H7 (cell line): ENCODE results near the gene KRT73. TPM values are rescaled to one million over a fixed set of nuclear protein-coding genes. Genes with fewer than 3 reads are reported as not detected.

ENCODE experiments used
- DNase-seq: peaks from one replicate; pipeline ENCODE4 v3.0.0; 2012
- H3K27me3 ChIP-seq: 2 replicates; pipeline ENCODE4 v1.6.0; 2011; ENCODE audit warnings: mild to moderate bottlenecking, low read length; ENCODE audit not compliant: control insufficient read depth, insufficient read depth
- H3K36me3 ChIP-seq: replicated peaks from 2 replicates; pipeline ENCODE4 v1.5.1; 2011; ENCODE audit warnings: low read length; ENCODE audit not compliant: control insufficient read depth, insufficient read depth
- H3K4me3 ChIP-seq: 2 replicates; pipeline ENCODE4 v1.5.1; 2011; ENCODE audit warnings: low read depth, mild to moderate bottlenecking, control low read depth, low read length, moderate library complexity; ENCODE audit not compliant: insufficient read depth
- total RNA-seq: library from RNA; depleted of rRNA; stranded (reverse); fragments of >200 nt; shearing (Covaris generic); gene quantifications from 2 replicates; pipeline ENCODE4 v1.2.3, GENCODE V29; 2014; rRNA removed

The KRT73 gene
- total RNA-seq, result not detected in 2 replicates

- DNase-seq, result no peak
- no peak within 1 kb of the TSS for H3K4me3 ChIP-seq
- H3K27me3 ChIP-seq, result no peaks in the 10 kb centered on the region; the same call in none of the 2 replicates
- no peaks in the 10 kb centered on the region for H3K36me3 ChIP-seq
Measured at GRCh38 chr12:52618216-52618615, at the start of gene KRT73. Gene KRT73 (minus strand): TSS chr12:52618559. CDS start chr12:52618524, 35 bp downstream.

- DNase-seq, result no peak
- no peaks in the 10 kb centered on the region for H3K27me3 ChIP-seq
- H3K36me3 ChIP-seq, result no peaks in the 10 kb centered on the region
- H3K4me3 ChIP-seq, result no peak overlapping the region
Measured at GRCh38 chr12:52667931-52668330, 49.6 kb upstream of the KRT73 start.

- Histone ChIP-seq H3K27me3 (no peaks in the 10 kb centered on the region), H3K36me3 (no peaks in the 10 kb centered on the region), H3K4me3 (no peak overlapping the region)
- DNase-seq, result peak; percentile 75
Measured at GRCh38 chr12:52667509-52667908, 49.1 kb upstream of the KRT73 start.

GRCh38 chr12:52666471-52666870, 48.1 kb upstream of the KRT73 start:
- Histone ChIP-seq H3K27me3 (no peaks in the 10 kb centered on the region), H3K36me3 (no peaks in the 10 kb centered on the region), H3K4me3 (no peak overlapping the region)
- no peak for DNase-seq

GRCh38 chr12:52663420-52663819, 45.1 kb upstream of the KRT73 start:
- Histone ChIP-seq H3K36me3 (no peaks in the 10 kb centered on the region), H3K4me3 (no peak overlapping the region), H3K27me3 (no peaks in the 10 kb centered on the region)
- no peak for DNase-seq

- Histone ChIP-seq H3K27me3 (no peaks in the 10 kb centered on the region), H3K4me3 (no peak overlapping the region), H3K36me3 (no peaks in the 10 kb centered on the region)
- DNase-seq, result no peak
Measured at GRCh38 chr12:52662918-52663229, 44.5 kb upstream of the KRT73 start.

- H3K36me3 ChIP-seq, result no peaks in the 10 kb centered on the region
- DNase-seq, result no peak
- no peak overlapping the region for H3K4me3 ChIP-seq
- no peaks in the 10 kb centered on the region for H3K27me3 ChIP-seq
Measured at GRCh38 chr12:52662093-52662917, 43.9 kb upstream of the KRT73 start.

- H3K36me3 ChIP-seq, result no peaks in the 10 kb centered on the region
- H3K4me3 ChIP-seq, result no peak overlapping the region
- H3K27me3 ChIP-seq, result no peaks in the 10 kb centered on the region
- DNase-seq, result no peak
Measured at GRCh38 chr12:52661668-52662067, 43.3 kb upstream of the KRT73 start.

- Histone ChIP-seq H3K27me3 (no peaks in the 10 kb centered on the region), H3K36me3 (no peaks in the 10 kb centered on the region), H3K4me3 (no peak overlapping the region)
- DNase-seq, result no peak
Measured at GRCh38 chr12:52660934-52661499, 42.7 kb upstream of the KRT73 start.

- no peak overlapping the region for H3K4me3 ChIP-seq
- H3K36me3 ChIP-seq, result no peaks in the 10 kb centered on the region
- DNase-seq, result no peak
- H3K27me3 ChIP-seq, result no peaks in the 10 kb centered on the region
Measured at GRCh38 chr12:52659951-52660350, 41.6 kb upstream of the KRT73 start.

- DNase-seq, result peak; percentile 43
- H3K27me3 ChIP-seq, result no peaks in the 10 kb centered on the region
- no peaks in the 10 kb centered on the region for H3K36me3 ChIP-seq
- no peak overlapping the region for H3K4me3 ChIP-seq
Measured at GRCh38 chr12:52659395-52659794, 41.0 kb upstream of the KRT73 start.

GRCh38 chr12:52658196-52658595, 39.8 kb upstream of the KRT73 start:
- Histone ChIP-seq H3K36me3 (no peaks in the 10 kb centered on the region), H3K4me3 (no peak overlapping the region), H3K27me3 (no peaks in the 10 kb centered on the region)
- no peak for DNase-seq

GRCh38 chr12:52657250-52657902, 39.0 kb upstream of the KRT73 start:
- no peak for DNase-seq
- H3K36me3 ChIP-seq, result no peaks in the 10 kb centered on the region
- H3K4me3 ChIP-seq, result no peak overlapping the region
- no peaks in the 10 kb centered on the region for H3K27me3 ChIP-seq

- Histone ChIP-seq H3K36me3 (no peaks in the 10 kb centered on the region), H3K4me3 (no peak overlapping the region), H3K27me3 (no peaks in the 10 kb centered on the region)
- DNase-seq, result peak; percentile 43
Measured at GRCh38 chr12:52656616-52657015, 38.3 kb upstream of the KRT73 start.

GRCh38 chr12:52655720-52656124, 37.4 kb upstream of the KRT73 start:
- no peaks in the 10 kb centered on the region for H3K36me3 ChIP-seq
- no peaks in the 10 kb centered on the region for H3K27me3 ChIP-seq
- DNase-seq, result no peak
- no peak overlapping the region for H3K4me3 ChIP-seq
